Tibial artery (tissue), 4 donors: ENCODE measurements around the gene SYNDIG1L.

Experiments used
- DNase-seq, 2 donors: peaks; one replicate each; pipeline ENCODE4 v3.0.0-alpha.2; 2019
- H3K27ac ChIP-seq, 2 donors: fragments of 200-600 bp; sonication (generic) in 1 of 2; 1 replicate in 1 of 2; 2 replicates in 1 of 2; pipeline ENCODE4 v1.5.1; 2018 to 2019; ENCODE audit warnings: mild to moderate bottlenecking in 1 of 2
- H3K27me3 ChIP-seq, 2 donors: fragments of 200-600 bp; sonication (generic) in 1 of 2; one replicate each; pipeline versions ENCODE4 v1.5.1 to v1.6.0; 2016 to 2019
- H3K36me3 ChIP-seq, 3 donors: fragments of 200-600 bp; sonication (generic) in 2 of 3; one replicate each; pipeline ENCODE4 v1.5.1; 2016 to 2019; ENCODE audit warnings: mild to moderate bottlenecking in 2 of 3
- H3K4me1 ChIP-seq, 4 donors: fragments of 200-600 bp; sonication (generic) in 2 of 4; 1 replicate in 3 of 4; 2 replicates in 1 of 4; pipeline ENCODE4 v1.5.1; 2016 to 2019
- H3K4me3 ChIP-seq, 2 donors: fragments of 200-600 bp; sonication (generic) in 1 of 2; 1 replicate in 1 of 2; 2 replicates in 1 of 2; pipeline ENCODE4 v1.5.1; 2018 to 2019; ENCODE audit warnings: mild to moderate bottlenecking in 2 of 2
- H3K9me3 ChIP-seq, 3 donors: fragments of 200-600 bp; sonication (generic) in 1 of 3; one replicate each; pipeline ENCODE4 v1.5.1; 2016 to 2019
- CTCF ChIP-seq, 2 experiments: fragments of 200-600 bp in 1 of 2; fragments of 450-650 bp in 1 of 2; IDR thresholded peaks; one replicate each; pipeline ENCODE4 v1.5.1; 2017 to 2019; ENCODE audit warnings: antibody characterized with exemption in 2 of 2, mild to moderate bottlenecking in 1 of 2, moderate library complexity in 1 of 2
- intact Hi-C: fragments of 100-400 bp; cut with DNase I; formaldehyde crosslinking; loops from one replicate; pipeline ENCODE4 v1.15.0; 2023; ENCODE audit warnings: low total_unique reads

The SYNDIG1L gene

DNA sequence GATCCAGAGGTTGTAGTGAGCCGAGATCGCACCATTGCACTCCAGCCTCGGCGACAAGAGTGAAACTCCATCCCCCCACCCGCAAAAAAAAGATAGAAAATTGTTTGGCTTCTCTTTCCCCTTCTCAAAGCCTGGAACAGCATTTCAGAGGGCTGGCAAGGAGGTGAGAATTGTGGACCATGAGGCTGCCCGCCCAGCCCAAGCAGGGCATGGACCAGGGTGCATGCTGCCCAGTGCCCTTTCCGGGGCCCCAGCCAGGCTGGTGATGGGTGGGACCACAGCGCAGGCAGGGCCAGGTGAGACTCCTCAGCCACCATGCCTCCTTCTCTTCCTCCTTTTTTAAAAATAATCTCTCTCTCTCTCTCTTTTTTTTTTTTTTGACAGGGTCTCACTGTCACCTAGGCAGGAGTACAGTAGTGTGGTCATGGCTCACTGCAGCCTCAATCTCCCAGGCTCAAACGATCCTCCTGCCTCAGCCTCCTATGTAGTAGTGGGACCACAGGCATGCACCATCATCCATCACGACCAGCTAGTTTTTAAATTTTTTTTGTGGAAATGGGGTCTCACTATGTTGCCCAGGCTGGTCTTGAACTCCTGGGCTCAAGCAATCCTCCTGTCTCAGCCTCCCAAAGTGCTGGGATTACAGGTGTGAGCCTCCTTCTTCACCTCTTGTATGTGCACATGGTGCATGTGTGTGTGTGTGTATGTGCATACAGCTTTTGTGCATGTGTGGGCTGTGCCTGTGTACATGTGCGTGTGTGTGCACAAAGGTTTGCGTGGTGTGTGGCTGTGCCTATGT lies 22.2 kb downstream of the SYNDIG1L start:
- intact Hi-C loops = no loop called here
- Histone ChIP-seq H3K27ac (no peak overlapping the region), H3K4me3 (no peak overlapping the region), H3K4me1 (peaks cover 0 to 15% (median 10%) of the 10 kb centered on the region in 4 donors), H3K9me3 (no peaks in the 10 kb centered on the region), H3K27me3 (peaks cover 0 to 53% of the 10 kb centered on the region in 2 donors), H3K36me3 (no peaks in the 10 kb centered on the region)
- TF ChIP-seq CTCF (IDR thresholded peaks at IDR 0.05) = no peak
- peak in 1 of 2 donors; percentile 29 for DNase-seq

DNA sequence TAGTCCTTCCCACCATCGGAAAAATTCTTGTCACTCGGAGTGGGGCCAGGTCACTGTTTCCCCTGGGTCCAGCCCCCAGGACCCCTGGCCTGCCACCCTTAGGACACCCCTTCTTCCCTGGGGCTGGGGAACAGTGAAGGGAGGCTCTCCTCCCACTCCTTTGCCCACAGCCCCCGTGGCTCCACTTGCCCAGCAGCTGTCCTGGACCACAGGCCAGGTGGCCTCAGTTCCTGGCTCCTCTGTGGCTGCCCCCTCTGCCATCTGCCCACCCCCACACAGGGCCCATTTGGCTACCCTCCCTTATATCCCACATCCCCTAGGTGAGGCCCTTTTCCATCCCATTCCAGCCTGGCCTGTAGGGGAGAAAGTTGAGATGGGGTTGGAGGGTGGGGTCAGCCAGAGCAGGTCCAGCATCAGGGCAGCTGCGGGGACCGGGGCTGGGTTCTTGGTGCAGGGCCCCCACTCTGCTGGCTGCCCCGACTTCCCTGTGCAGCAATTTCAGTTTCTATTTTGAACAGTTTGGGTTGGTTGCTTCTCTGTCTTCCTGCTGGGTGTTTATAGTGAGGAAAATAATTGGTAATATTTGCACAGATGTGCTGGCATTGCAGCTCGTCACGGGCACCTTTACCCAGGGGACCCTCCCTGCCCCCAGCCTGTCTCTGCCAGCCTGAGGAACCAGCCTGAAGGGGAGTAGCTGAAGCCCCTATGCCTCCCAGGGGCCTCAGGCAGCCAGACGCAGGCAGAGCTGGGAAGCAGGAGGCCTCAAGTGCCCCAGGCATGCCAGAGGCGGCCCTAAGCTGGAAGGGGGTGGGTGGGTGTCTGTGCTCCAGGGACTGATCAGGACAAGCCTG lies 23.4 kb downstream of the SYNDIG1L start:
- DNase-seq = peak in 1 of 2 donors; percentile 31
- no peaks in the 10 kb centered on the region for H3K9me3 ChIP-seq
- no peaks in the 10 kb centered on the region for H3K36me3 ChIP-seq
- no peak overlapping the region for H3K27ac ChIP-seq
- peaks cover 0 to 15% (median 10%) of the 10 kb centered on the region in 4 donors for H3K4me1 ChIP-seq
- no peak for TF ChIP-seq CTCF (IDR thresholded peaks at IDR 0.05)
- H3K27me3 ChIP-seq = peaks cover 0 to 54% of the 10 kb centered on the region in 2 donors
- intact Hi-C loops = no loop called here
- no peak overlapping the region for H3K4me3 ChIP-seq

DNA sequence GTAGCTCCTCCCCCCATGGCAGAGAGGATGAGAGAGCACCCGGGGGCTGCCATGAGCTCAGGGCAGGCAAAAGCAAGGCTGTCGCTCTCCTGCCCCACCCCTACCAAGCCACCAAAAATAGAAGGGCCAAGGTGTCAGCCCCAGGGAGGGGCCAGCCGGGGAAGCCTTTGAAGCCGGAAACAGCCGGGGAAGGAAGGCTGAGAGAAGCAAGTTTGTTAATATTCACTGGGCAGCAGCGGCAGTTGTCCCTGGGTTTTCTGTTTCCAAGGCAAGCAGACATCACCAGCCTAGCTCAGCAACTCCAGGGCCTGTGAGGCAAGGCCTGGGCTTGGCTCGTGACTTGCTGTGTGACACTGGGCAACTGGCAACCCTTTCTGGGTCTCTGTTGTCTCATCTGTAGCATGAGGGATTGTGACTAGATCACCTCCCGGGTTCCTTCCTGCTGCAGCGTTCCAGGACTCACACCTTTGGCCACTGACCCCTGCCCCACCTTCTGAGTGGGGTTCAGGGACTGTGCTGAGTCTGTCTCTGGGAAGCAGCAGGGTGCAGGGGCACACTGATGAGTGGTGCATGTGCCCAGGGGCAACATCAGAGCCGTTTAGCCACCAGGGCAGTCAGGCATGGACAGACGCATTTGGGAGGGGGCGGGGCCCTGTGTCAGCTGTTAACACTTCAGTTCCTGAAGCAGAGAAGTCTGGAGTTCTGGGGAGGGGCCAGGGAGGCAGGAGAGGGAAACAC lies 24.3 kb downstream of the SYNDIG1L start:
- intact Hi-C loops = no loop called here
- Histone ChIP-seq H3K36me3 (no peaks in the 10 kb centered on the region), H3K4me3 (peak overlapping the region in 1 of 2 donors; percentile 10), H3K27ac (no peak overlapping the region), H3K9me3 (no peaks in the 10 kb centered on the region), H3K27me3 (peaks cover 0 to 48% of the 10 kb centered on the region in 2 donors), H3K4me1 (peaks cover 0 to 15% (median 10%) of the 10 kb centered on the region in 4 donors)
- peak; percentile 39 to 60 for DNase-seq
- TF ChIP-seq CTCF (IDR thresholded peaks at IDR 0.05) = no peak

DNA sequence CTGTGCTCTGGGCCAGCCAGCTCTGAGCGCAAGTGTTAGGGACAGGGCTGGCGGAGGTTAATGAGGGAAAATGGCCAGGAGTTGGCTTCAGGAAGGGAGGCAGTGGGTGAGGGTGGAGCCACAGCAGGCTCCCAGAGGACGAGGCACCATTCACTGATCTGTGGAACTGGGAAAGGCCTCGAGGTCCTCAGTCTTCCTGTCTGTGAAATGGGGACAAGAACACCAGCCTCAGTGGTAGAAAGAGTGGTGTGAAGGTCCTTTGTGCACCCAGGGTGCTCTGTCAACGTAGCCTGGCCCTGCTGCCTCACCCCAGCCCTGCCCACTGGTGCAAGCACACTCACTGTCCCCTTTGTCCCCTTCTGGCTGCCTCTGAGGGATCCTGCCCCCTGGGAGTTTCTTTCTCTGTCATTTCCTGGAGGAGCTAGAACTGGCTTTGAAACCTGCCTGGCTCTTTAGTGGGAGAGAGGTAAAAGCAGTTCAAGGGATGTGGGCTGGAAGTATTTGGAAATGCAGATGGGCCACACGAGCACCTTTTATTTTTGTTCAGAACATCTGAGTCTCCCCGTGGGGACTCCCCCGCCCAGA lies 25.0 kb downstream of the SYNDIG1L start:
- no peaks in the 10 kb centered on the region for H3K9me3 ChIP-seq
- no peak for TF ChIP-seq CTCF (IDR thresholded peaks at IDR 0.05)
- H3K4me3 ChIP-seq = no peak overlapping the region
- peaks cover 0 to 47% of the 10 kb centered on the region in 2 donors for H3K27me3 ChIP-seq
- no peak overlapping the region for H3K27ac ChIP-seq
- H3K36me3 ChIP-seq = no peaks in the 10 kb centered on the region
- peak in 1 of 2 donors; percentile 35 for DNase-seq
- peaks cover 0 to 15% (median 10%) of the 10 kb centered on the region in 4 donors for H3K4me1 ChIP-seq
- intact Hi-C loops = no loop called here
